ENCODE results near the gene CAD. TPM values are rescaled to one million over a fixed set of nuclear protein-coding genes. Genes with fewer than 3 reads are reported as not detected.

The CAD gene
- total and polyA plus RNA-seq, 2 donors (not counting 1 experiment from before 2014, with no cell fraction given) = 35.6 to 48.5 TPM

GRCh38 chr2:27170581-27171337 is 46.4 kb upstream of the CAD start:
- intact Hi-C loops (cut with micrococcal nuclease) = no loop called here
- Histone ChIP-seq H3K36me3 (replicated peaks in 1 of 2; ENCODE audit: control extremely low read depth in 1 of 2, control insufficient read depth in 1 of 2, extremely low read depth in 1 of 2, insufficient read depth in 2 of 2, low read length in 1 of 2) (no peaks in the 10 kb centered on the region), H3K9me3 (ENCODE audit: control extremely low read depth in 1 of 3, control insufficient read depth in 2 of 3, insufficient read depth in 1 of 3, low read length in 2 of 3) (no peaks in the 10 kb centered on the region), H2AFZ (ENCODE audit: insufficient read depth, low read depth, low read length, poor library complexity, severe bottlenecking) (peak overlapping the region; percentile 71), H3K27ac (ENCODE audit: low read length in 2 of 2) (no peak overlapping the region), H3K9ac (ENCODE audit: low read length) (peak overlapping the region; percentile 34), H3K4me1 (ENCODE audit: control insufficient read depth in 2 of 2, insufficient read depth in 2 of 2, low read length in 2 of 2) (peaks cover 7 to 10% of the 10 kb centered on the region in 2 donors), H3K79me2 (ENCODE audit: control insufficient read depth, insufficient read depth, low read length) (no peaks in the 10 kb centered on the region), H3K4me2 (replicated peaks; ENCODE audit: low read depth, low read length, poor library complexity, severe bottlenecking) (peak overlapping the region; percentile 67), H4K20me1 (ENCODE audit: control insufficient read depth, insufficient read depth, low read length, poor library complexity, severe bottlenecking) (no peaks in the 10 kb centered on the region), H3K27me3 (replicated peaks in 1 of 4; ENCODE audit: control extremely low read depth in 1 of 4, control insufficient read depth in 3 of 4, insufficient read depth in 4 of 4, low read length in 3 of 4) (peaks cover 0 to 3% (median 0%) of the 10 kb centered on the region in 4 experiments), H3K4me3 (ENCODE audit: control extremely low read depth in 1 of 5, extremely low read depth in 1 of 5, insufficient read depth in 1 of 5, low read depth in 2 of 5, low read length in 4 of 5) (no peak overlapping the region)
- H3K4me1 Mint-ChIP-seq = peaks cover 7% of the 10 kb centered on the region
- H3K27me3 Mint-ChIP-seq = no peaks in the 10 kb centered on the region
- ChIA-PET CTCF (interaction anchor here (0.7 to 2.1 kb wide), 18 partner anchors 10 to 211 kb away, joined by 3 to 20 read pairs (median 5); partner anchors contain the start of gene AGBL5), POLR2A (no interaction called here)
- no peak overlapping the region for H3K27ac Mint-ChIP-seq
- ATAC-seq (ENCODE audit: low read depth) (no peak), DNase-seq (no peak)
- no CpG with 5 or more reads among the region's 6 CpGs for WGBS (ENCODE audit: insufficient coverage)
- H3K9me3 Mint-ChIP-seq (ENCODE audit: insufficient read depth) = no peaks in the 10 kb centered on the region
- peak overlapping the region; percentile 55 for H3K4me3 Mint-ChIP-seq
- TF ChIP-seq, protein P1, sequence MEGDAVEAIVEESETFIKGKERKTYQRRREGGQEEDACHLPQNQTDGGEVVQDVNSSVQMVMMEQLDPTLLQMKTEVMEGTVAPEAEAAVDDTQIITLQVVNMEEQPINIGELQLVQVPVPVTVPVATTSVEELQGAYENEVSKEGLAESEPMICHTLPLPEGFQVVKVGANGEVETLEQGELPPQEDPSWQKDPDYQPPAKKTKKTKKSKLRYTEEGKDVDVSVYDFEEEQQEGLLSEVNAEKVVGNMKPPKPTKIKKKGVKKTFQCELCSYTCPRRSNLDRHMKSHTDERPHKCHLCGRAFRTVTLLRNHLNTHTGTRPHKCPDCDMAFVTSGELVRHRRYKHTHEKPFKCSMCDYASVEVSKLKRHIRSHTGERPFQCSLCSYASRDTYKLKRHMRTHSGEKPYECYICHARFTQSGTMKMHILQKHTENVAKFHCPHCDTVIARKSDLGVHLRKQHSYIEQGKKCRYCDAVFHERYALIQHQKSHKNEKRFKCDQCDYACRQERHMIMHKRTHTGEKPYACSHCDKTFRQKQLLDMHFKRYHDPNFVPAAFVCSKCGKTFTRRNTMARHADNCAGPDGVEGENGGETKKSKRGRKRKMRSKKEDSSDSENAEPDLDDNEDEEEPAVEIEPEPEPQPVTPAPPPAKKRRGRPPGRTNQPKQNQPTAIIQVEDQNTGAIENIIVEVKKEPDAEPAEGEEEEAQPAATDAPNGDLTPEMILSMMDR (IDR thresholded peaks at IDR 0.05) = no peak
- no peak for TF ChIP-seq EZH2 (IDR thresholded peaks at IDR 0.05; ENCODE audit: borderline replicate concordance, insufficient read depth, low read depth, low read length, poor library complexity, severe bottlenecking)

GRCh38 chr2:27171351-27171848 is 45.8 kb upstream of the CAD start:
- Histone ChIP-seq H4K20me1 (ENCODE audit: control insufficient read depth, insufficient read depth, low read length, poor library complexity, severe bottlenecking) (no peaks in the 10 kb centered on the region), H3K4me1 (ENCODE audit: control insufficient read depth in 2 of 2, insufficient read depth in 2 of 2, low read length in 2 of 2) (peaks cover 7 to 10% of the 10 kb centered on the region in 2 donors), H3K4me3 (ENCODE audit: control extremely low read depth in 1 of 5, extremely low read depth in 1 of 5, insufficient read depth in 1 of 5, low read depth in 2 of 5, low read length in 4 of 5) (no peak overlapping the region), H3K9ac (ENCODE audit: low read length) (no peak overlapping the region), H3K9me3 (ENCODE audit: control extremely low read depth in 1 of 3, control insufficient read depth in 2 of 3, insufficient read depth in 1 of 3, low read length in 2 of 3) (no peaks in the 10 kb centered on the region), H3K4me2 (replicated peaks; ENCODE audit: low read depth, low read length, poor library complexity, severe bottlenecking) (no peak overlapping the region), H3K79me2 (ENCODE audit: control insufficient read depth, insufficient read depth, low read length) (no peaks in the 10 kb centered on the region), H3K27ac (ENCODE audit: low read length in 2 of 2) (no peak overlapping the region), H2AFZ (ENCODE audit: insufficient read depth, low read depth, low read length, poor library complexity, severe bottlenecking) (no peak overlapping the region), H3K36me3 (replicated peaks in 1 of 2; ENCODE audit: control extremely low read depth in 1 of 2, control insufficient read depth in 1 of 2, extremely low read depth in 1 of 2, insufficient read depth in 2 of 2, low read length in 1 of 2) (no peaks in the 10 kb centered on the region), H3K27me3 (replicated peaks in 1 of 4; ENCODE audit: control extremely low read depth in 1 of 4, control insufficient read depth in 3 of 4, insufficient read depth in 4 of 4, low read length in 3 of 4) (peaks cover 0 to 3% (median 0%) of the 10 kb centered on the region in 4 experiments)
- intact Hi-C loops (cut with micrococcal nuclease) = no loop called here
- Mint-ChIP-seq H3K4me3 (no peak overlapping the region), H3K27ac (no peak overlapping the region), H3K27me3 (peaks cover under 1% of the 10 kb centered on the region), H3K9me3 (ENCODE audit: insufficient read depth) (no peaks in the 10 kb centered on the region), H3K4me1 (peaks cover 7% of the 10 kb centered on the region)
- ChIA-PET POLR2A (no interaction called here), CTCF (interaction anchor here (0.7 to 2.1 kb wide), 9 partner anchors 12 to 212 kb away, joined by 3 to 10 read pairs (median 5); no protein-coding TSS in a partner anchor)
- no peak for DNase-seq
- TF ChIP-seq, protein P1 (IDR thresholded peaks at IDR 0.05) = no peak
- no peak for TF ChIP-seq EZH2 (IDR thresholded peaks at IDR 0.05; ENCODE audit: borderline replicate concordance, insufficient read depth, low read depth, low read length, poor library complexity, severe bottlenecking)
- 87% methylated on average over 7 of the region's 8 CpGs for WGBS (ENCODE audit: insufficient coverage)
- no peak for ATAC-seq (ENCODE audit: low read depth)

All from B cell (primary cell).